ENCODE data around the gene MRPS34.

The MRPS34 gene

DNA sequence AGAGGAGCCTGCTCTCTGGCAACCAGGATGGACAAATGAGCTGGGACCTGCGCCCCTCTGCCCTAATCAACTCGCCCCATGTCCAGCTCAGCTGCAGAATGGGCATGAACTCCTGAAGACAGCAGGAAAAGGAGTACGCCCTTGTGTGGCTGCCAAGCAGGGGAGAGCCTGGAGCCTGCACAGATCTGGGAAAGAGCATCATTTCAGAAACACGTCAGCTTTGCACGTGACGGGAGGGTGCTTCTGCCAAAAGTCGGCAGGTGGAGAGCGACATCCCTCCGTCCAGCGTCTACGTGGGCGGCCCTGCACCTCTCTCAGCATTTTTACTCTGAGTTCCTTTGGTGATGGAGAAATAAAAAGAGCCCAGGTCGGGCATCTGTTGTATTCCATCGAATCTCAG is 20.1 kb downstream of the MRPS34 start:
- TF ChIP-seq FOXP2 (optimal IDR thresholded peaks at IDR 0.05; ENCODE audit: borderline replicate concordance, extremely low read depth, extremely low read length, insufficient read depth) = no peak
- no peak for TF ChIP-seq SIN3A (IDR thresholded peaks at IDR 0.05; ENCODE audit: borderline replicate concordance, insufficient read depth, low read length)

DNA sequence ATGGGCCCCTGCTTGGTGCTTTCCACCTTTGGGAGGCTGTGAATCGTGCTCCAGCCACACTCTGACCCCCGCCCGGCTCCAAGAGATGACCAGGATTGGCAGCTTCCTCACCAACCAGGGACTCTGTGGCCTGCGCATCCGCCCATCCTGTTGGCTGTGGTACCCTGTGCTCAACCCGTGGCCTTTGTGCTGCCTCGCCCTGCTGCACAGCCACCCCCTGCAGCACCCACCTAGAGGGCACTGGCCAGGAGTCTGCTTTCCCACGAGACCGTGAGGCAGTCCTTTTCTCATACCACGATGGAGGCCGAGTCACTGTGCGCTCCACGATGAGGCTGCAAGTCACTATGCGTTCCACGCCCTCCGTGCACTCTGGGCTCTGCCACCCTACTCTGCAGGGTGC is 21.0 kb downstream of the MRPS34 start:
- TF ChIP-seq FOXP2 (optimal IDR thresholded peaks at IDR 0.05; ENCODE audit: borderline replicate concordance, extremely low read depth, extremely low read length, insufficient read depth) (no peak), SIN3A (IDR thresholded peaks at IDR 0.05; ENCODE audit: borderline replicate concordance, insufficient read depth, low read length) (no peak), POLR2AphosphoS5 (IDR thresholded peaks at IDR 0.05; ENCODE audit: low read depth, low read length) (no peak), TAF1 (IDR thresholded peaks at IDR 0.05; ENCODE audit: borderline replicate concordance, insufficient read depth, low read length) (no peak)
- TF ChIP-seq, protein P1, sequence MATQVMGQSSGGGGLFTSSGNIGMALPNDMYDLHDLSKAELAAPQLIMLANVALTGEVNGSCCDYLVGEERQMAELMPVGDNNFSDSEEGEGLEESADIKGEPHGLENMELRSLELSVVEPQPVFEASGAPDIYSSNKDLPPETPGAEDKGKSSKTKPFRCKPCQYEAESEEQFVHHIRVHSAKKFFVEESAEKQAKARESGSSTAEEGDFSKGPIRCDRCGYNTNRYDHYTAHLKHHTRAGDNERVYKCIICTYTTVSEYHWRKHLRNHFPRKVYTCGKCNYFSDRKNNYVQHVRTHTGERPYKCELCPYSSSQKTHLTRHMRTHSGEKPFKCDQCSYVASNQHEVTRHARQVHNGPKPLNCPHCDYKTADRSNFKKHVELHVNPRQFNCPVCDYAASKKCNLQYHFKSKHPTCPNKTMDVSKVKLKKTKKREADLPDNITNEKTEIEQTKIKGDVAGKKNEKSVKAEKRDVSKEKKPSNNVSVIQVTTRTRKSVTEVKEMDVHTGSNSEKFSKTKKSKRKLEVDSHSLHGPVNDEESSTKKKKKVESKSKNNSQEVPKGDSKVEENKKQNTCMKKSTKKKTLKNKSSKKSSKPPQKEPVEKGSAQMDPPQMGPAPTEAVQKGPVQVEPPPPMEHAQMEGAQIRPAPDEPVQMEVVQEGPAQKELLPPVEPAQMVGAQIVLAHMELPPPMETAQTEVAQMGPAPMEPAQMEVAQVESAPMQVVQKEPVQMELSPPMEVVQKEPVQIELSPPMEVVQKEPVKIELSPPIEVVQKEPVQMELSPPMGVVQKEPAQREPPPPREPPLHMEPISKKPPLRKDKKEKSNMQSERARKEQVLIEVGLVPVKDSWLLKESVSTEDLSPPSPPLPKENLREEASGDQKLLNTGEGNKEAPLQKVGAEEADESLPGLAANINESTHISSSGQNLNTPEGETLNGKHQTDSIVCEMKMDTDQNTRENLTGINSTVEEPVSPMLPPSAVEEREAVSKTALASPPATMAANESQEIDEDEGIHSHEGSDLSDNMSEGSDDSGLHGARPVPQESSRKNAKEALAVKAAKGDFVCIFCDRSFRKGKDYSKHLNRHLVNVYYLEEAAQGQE (IDR thresholded peaks at IDR 0.05; ENCODE audit: insufficient read depth in 1 of 2, low read depth in 2 of 2, low read length in 2 of 2) = no peak

DNA sequence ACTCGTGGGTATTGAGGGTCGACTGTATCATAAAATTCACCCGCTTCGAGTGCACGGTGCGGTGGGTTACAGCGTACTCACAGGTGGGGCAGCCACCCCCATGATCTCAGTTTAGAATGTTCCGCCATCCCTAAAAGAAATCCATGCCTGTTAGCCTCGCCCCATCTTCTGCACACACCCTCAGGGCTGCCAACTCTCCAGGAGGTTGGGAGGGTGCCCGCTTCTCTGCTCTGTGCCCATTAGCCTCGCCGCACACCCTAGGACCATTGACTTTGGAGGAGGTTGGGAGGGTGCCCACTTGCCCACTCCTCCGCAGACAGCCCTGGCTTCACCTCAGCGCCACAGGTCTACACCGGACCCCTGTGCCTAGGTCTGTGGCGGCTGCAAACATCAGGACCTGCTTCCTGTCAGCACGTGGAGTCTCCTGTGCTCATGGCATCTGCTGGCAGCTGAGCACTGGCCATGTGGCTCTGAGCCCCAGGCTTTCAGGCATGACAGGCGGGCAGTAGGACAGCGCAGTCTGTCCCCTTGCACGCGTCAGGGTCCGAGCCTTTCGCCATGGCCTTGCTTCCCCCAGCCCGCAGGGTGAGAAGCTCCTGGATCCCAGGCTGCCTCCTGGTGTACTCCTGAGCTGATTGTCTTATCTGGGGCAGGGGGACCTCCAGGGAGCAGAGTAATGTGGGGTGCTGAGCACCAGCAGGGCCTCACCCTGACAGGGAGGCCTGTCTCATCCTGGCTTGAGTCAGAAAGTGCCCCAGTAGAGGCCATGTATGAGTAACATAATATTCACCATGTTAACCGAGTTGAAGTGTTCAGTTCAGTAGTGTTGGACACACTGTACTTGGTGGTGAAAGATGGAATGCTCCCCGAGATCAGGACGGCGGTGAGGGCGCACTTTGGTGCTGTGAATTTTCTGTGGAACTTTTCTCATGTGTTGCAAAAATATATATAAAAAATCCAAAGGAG is 23.5 kb downstream of the MRPS34 start:
- TF ChIP-seq FOXP2 (optimal IDR thresholded peaks at IDR 0.05; ENCODE audit: borderline replicate concordance, extremely low read depth, extremely low read length, insufficient read depth) (no peak), POLR2AphosphoS5 (IDR thresholded peaks at IDR 0.05; ENCODE audit: low read depth, low read length) (no peak; the same call in 1 of the 2 replicates), SIN3A (IDR thresholded peaks at IDR 0.05; ENCODE audit: borderline replicate concordance, insufficient read depth, low read length) (no peak), TAF1 (IDR thresholded peaks at IDR 0.05; ENCODE audit: borderline replicate concordance, insufficient read depth, low read length) (no peak)

DNA sequence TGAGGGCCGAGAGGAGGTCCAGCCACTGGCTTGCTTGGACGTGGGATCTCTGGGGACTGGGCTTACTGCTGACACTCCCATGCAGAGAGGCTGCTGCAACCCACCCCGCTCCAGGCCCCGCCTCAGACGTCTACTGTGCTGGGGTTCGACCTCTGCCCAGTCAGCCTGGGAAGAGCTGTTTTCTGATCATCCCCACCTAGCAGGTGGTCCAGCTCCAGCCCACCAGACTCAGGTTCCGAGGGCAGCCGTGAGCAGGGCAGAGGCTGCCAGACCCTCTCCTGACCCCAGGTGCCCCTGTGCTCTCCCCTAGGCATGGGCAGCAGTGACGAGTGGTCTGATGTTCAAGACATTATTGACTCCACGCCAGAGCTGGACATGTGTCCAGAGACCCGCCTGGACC is 25.0 kb downstream of the MRPS34 start:
- TF ChIP-seq SIN3A (IDR thresholded peaks at IDR 0.05; ENCODE audit: borderline replicate concordance, insufficient read depth, low read length) (no peak), POLR2AphosphoS5 (IDR thresholded peaks at IDR 0.05; ENCODE audit: low read depth, low read length) (no peak), TAF1 (IDR thresholded peaks at IDR 0.05; ENCODE audit: borderline replicate concordance, insufficient read depth, low read length) (no peak)

DNA sequence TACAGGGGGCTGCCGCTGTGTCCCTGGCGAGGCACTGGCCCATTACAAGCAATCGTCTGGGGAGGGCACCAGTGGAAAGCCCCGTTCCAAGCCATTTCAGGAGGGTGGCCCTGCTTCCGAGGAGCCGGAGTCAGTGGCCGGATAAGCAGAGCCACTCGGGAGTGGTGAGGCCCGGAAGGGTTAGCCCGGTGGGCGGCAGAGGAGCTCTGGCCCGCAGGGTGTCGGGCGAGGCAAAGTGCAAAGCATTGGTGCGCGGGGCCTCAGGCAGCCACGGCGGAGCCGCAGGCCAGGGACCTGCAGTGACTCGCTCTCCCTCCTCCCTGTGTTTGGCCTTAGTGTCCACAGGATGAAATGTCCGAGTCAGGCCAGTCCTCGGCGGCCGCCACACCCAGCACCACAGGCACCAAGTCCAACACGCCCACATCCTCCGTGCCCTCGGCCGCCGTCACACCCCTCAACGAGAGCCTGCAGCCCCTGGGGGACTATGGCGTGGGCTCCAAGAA is 26.2 kb downstream of the MRPS34 start:
- no peak for TF ChIP-seq FOXP2 (optimal IDR thresholded peaks at IDR 0.05; ENCODE audit: borderline replicate concordance, extremely low read depth, extremely low read length, insufficient read depth)
- TF ChIP-seq TAF1 (IDR thresholded peaks at IDR 0.05; ENCODE audit: borderline replicate concordance, insufficient read depth, low read length) = no peak
- TF ChIP-seq, protein P1 (IDR thresholded peaks at IDR 0.05; ENCODE audit: insufficient read depth in 1 of 2, low read depth in 2 of 2, low read length in 2 of 2) = no peak
- no peak for TF ChIP-seq POLR2AphosphoS5 (IDR thresholded peaks at IDR 0.05; ENCODE audit: low read depth, low read length)
- no peak for TF ChIP-seq SIN3A (IDR thresholded peaks at IDR 0.05; ENCODE audit: borderline replicate concordance, insufficient read depth, low read length)

DNA sequence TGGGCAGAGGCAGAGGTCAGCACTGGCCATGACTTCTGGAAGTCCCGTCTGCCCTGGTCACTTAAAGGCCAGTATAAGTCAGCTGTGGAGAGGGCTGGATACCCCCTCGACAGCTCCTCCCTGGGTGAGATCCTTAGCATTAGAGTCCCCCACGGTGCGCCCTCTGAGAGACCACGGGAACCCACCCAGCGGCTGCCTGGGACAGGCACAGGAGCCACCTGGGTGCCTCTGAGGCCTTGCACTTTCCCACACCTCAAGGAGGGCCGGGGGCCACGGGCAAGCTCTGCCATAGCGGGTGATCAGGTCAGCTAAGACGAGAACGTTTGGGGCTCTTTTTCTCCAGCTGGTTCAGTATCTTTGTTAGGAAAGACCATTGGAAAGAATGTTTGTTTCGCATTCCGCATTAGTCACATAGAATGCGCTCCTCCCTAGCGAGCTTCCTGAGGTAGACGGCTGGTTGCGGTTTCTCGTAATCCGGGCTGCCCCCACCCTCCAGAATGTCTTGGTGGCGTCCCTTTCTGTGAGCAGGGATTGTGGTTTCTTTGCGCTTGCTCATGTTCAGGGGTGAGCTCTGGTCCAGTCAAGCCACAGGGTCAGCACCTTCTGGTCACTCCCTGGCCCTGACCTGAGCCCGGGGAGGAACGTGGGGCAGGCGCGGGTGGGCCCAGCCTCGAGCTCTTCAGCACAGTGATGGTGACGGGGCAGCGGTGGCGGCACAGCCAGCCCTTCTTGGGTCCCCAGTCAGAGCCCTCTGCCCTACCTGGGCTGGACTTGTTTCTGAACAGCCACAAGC is 26.8 kb downstream of the MRPS34 start:
- TF ChIP-seq FOXP2 (optimal IDR thresholded peaks at IDR 0.05; ENCODE audit: borderline replicate concordance, extremely low read depth, extremely low read length, insufficient read depth) (no peak), TAF1 (IDR thresholded peaks at IDR 0.05; ENCODE audit: borderline replicate concordance, insufficient read depth, low read length) (no peak), SIN3A (IDR thresholded peaks at IDR 0.05; ENCODE audit: borderline replicate concordance, insufficient read depth, low read length) (no peak), POLR2AphosphoS5 (IDR thresholded peaks at IDR 0.05; ENCODE audit: low read depth, low read length) (no peak)
- TF ChIP-seq, protein P1 (IDR thresholded peaks at IDR 0.05; ENCODE audit: insufficient read depth in 1 of 2, low read depth in 2 of 2, low read length in 2 of 2) = no peak
